ENCODE results near the gene KITLG. TPM values are rescaled to one million over a fixed set of nuclear protein-coding genes. Genes with fewer than 3 reads are reported as not detected.

Gene KITLG
- total RNA-seq, 1 experiment from 2014 or later = 11.7 TPM

GRCh38 chr12:88617352-88617751 is 37.1 kb upstream of the KITLG start:
- Mint-ChIP-seq H3K9me3 (peaks cover 0 to 6% of the 10 kb centered on the region in 2 experiments; a peak in 1 of 5 replicates), H3K27me3 (ENCODE audit: low read depth) (no peaks in the 10 kb centered on the region), H3K4me1 (no peaks in the 10 kb centered on the region), H3K36me3 (ENCODE audit: insufficient read depth in 1 of 3, low read depth in 3 of 3) (peaks cover 0 to 6% (median 0%) of the 10 kb centered on the region in 3 experiments; a peak in 2 of 7 replicates), H3K4me3 (no peak overlapping the region), H3K27ac (no peak overlapping the region)
- H3K18ac ChIP-seq (ENCODE audit: insufficient read length, low read depth, low read length) = no peak overlapping the region
- no peak overlapping the region for H3T11ph ChIP-seq (ENCODE audit: low read length)
- H3K56ac ChIP-seq (ENCODE audit: insufficient read length, low read depth, low read length) = no peak overlapping the region
- no peak overlapping the region for H2AK5ac ChIP-seq (ENCODE audit: insufficient read length, low read length)
- no peak overlapping the region for H3K4ac ChIP-seq (ENCODE audit: low read depth, low read length)
- H2BK20ac ChIP-seq (ENCODE audit: low read depth, low read length, poor library complexity, severe bottlenecking) = no peak overlapping the region
- no peak overlapping the region for H3K4me2 ChIP-seq (ENCODE audit: insufficient read depth, insufficient read length, low read length)
- H3K27ac ChIP-seq (ENCODE audit: insufficient read length, low read depth, low read length) = no peak overlapping the region
- no peaks in the 10 kb centered on the region for H4K20me1 ChIP-seq (ENCODE audit: control insufficient read depth, insufficient read depth, insufficient read length)
- H2BK120ac ChIP-seq (ENCODE audit: low read depth, low read length, poor library complexity, severe bottlenecking) = no peak overlapping the region
- no peak overlapping the region for H3K9ac ChIP-seq (ENCODE audit: extremely low read depth, insufficient read length, low read length)
- TF ChIP-seq CTCF (conservative IDR thresholded peaks at IDR 0.05) = no peak
- H2BK5ac ChIP-seq (ENCODE audit: insufficient read length, low read length) = no peak overlapping the region
- no peak overlapping the region for H4K5ac ChIP-seq (ENCODE audit: insufficient read length, low read depth, low read length)
- H3K27me3 ChIP-seq (ENCODE audit: insufficient read depth, low read length) = no peaks in the 10 kb centered on the region
- H2BK15ac ChIP-seq (ENCODE audit: low read depth, low read length) = no peak overlapping the region
- no peaks in the 10 kb centered on the region for H3K9me3 ChIP-seq (ENCODE audit: control insufficient read depth, low read depth, low read length)
- H3K79me1 ChIP-seq (ENCODE audit: insufficient read depth, low read depth, low read length, poor library complexity, severe bottlenecking) = no peaks in the 10 kb centered on the region
- no peak overlapping the region for H3K23ac ChIP-seq (ENCODE audit: insufficient read length, low read depth, low read length)
- H2BK12ac ChIP-seq (ENCODE audit: insufficient read length, low read depth, low read length) = no peak overlapping the region
- no peak for DNase-seq
- no peaks in the 10 kb centered on the region for H3K4me1 ChIP-seq (ENCODE audit: insufficient read depth, low read length)
- H4K8ac ChIP-seq (replicated peaks; ENCODE audit: insufficient read length, low read depth, low read length) = no peak overlapping the region
- no CpG with 5 or more reads among the region's 1 CpG for WGBS (ENCODE audit: extremely low coverage, insufficient read length, low lambda C conversion rate)
- H3K14ac ChIP-seq (ENCODE audit: insufficient read depth, low read length) = no peak overlapping the region
- H3K23me2 ChIP-seq (ENCODE audit: insufficient read length, low read depth, low read length, poor library complexity, severe bottlenecking) = no peaks in the 10 kb centered on the region
- no peak overlapping the region for H4K91ac ChIP-seq (ENCODE audit: insufficient read length, low read depth, low read length)
- no peaks in the 10 kb centered on the region for H3K79me2 ChIP-seq (ENCODE audit: insufficient read depth, low read length)
- no peak overlapping the region for H2AFZ ChIP-seq (ENCODE audit: low read length)

Data from H9 (cell line).